G401.6 (cell line): ENCODE measurements around the gene GSTM4.

Experiments
- FAIRE-seq: peaks from 2 replicates; lab custom pipeline; 2012; peaks lifted over from hg19 to GRCh38; lab: Jason Lieb, UNC

Gene GSTM4

DNA sequence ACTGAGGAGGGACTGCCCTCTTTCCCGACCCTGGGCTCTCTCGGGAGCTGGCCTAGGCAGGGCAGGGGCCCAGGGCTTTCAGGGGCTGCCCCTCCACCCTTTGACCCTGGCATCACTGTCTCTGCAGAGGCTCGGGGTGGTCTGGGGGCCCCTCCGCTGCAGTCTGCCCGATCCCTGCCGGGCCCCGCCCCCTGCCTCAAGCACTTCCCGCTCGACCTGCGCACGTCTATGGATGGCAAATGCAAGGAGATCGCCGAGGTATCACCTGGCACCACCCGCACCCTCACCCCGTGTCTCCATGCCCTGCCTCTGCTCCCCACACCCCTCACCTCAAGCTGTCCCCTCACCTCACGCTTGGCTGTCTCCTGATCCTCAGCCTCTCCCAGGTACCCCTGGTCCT lies 30.7 kb upstream of the GSTM4 start:
- no peak for FAIRE-seq

DNA sequence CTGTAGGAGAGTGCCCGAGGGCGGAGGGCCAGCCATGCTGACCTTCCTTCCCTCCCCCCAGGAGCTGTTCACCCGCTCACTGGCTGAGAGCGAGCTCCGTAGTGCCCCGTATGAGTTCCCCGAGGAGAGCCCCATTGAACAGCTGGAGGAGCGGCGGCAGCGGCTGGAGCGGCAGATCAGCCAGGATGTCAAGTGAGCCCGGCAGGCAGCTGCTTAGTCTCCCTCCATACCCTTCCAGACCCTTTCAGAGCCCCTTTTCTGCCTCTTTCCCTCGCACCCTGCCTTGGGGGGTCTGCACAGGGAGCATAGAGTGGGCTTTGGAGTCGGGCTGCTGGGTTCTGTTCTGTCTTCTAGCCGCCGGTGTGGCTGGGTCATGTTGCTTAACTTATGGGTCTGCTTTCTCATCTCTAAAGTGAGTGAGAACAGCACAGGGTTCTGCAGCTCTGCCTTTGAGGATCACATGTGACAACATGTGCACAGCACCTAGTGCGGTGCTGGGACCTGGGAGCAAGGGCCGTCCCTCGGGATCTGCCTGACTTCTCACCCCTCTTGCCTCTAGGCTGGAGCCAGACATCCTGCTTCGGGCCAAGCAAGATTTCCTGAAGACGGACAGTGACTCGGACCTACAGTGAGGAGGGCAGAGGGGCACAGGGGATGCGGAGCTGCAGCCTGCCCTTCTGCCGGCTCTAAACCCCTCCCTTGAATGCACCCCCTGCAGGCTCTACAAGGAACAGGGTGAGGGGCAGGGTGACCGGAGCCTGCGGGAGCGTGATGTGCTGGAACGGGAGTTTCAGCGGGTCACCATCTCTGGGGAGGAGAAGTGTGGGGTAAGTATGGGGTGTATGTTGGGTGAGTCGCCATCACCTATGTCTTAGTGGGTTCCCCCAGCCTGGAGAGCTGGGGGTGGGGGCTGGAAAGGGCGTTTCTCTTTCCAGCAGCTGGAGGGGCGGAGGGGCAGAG lies 30.0 kb upstream of the GSTM4 start:
- FAIRE-seq: no peak

DNA sequence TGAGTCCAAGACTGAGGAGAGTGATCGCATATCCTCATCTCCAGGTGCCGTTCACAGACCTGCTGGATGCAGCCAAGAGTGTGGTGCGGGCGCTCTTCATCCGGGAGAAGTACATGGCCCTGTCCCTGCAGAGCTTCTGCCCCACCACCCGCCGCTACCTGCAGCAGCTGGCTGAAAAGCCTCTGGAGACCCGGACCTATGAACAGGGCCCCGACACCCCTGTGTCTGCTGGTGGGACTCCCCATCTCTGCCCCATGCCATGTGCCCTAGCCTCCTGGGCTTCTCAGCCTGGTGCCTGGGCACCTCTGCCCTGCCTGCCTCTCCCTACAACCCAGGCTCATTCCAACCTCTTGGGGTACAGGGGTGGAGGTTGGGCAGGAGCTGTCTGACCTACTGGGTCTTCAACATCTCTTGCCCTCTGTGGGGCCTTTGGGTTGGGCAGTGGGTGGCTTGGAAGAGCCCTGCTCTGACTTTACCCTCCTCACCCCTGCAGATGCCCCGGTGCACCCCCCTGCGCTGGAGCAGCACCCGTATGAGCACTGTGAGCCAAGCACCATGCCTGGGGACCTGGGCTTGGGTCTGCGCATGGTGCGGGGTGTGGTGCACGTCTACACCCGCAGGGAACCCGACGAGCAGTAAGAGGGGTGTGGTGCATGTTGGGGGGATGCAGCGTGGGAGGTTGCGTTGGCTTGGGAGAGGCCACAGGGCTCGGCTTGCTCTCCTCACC lies 29.1 kb upstream of the GSTM4 start:
- no peak for FAIRE-seq

DNA sequence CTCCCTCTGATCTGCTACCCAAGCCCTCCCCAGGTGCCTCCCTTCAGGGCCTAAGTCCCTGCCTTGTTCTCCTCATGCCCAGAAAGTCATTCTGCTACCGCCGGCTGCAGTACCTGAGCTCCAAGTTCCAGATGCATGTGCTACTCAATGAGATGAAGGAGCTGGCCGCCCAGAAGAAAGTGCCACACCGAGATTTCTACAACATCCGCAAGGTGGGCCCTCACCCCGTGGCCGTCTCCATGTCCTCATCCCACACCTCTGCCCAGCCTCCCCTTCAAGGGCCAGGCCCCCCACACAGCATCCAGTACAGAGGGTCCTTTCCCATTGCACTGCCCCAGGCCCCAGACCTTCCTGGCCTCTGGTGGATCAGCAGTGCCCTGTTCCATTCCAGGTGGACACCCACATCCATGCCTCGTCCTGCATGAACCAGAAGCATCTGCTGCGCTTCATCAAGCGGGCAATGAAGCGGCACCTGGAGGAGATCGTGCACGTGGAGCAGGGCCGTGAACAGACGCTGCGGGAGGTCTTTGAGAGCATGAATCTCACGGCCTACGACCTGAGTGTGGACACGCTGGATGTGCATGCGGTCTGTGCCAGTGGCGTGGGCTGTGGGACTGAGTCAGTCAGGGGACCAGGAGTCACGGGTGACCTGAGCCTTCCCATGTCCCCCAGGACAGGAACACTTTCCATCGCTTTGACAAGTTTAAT lies 28.1 kb upstream of the GSTM4 start:
- FAIRE-seq: no peak

DNA sequence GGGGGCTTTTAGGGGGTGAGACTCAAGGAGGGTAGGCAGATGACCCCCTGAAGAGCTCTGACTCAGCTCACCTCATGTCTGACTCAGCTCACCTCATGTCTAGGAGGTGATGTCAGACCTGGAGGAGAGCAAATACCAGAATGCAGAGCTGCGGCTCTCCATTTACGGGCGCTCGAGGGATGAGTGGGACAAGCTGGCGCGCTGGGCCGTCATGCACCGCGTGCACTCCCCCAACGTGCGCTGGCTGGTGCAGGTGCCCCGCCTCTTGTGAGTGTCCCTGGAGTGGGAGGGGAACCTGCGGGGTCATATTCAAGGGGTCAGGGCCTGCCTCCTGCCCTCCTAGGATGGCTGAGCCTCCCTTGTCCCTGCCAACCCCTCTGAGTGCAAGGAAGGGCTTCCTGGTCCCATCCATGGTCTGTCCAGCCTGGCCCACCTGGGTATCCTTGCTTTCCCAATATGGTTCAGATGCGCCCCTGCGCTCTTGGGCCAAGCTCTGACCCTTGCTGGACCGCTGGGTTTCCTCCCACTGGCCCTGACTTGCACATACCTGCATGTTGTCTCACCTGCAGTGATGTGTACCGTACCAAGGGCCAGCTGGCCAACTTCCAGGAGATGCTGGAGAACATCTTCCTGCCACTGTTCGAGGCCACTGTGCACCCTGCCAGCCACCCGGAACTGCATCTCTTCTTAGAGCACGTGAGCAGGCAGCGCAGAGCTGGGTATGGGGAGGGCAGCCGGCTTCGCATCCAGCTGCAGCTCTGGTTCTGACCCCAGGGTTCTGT lies 27.2 kb upstream of the GSTM4 start:
- no peak for FAIRE-seq

DNA sequence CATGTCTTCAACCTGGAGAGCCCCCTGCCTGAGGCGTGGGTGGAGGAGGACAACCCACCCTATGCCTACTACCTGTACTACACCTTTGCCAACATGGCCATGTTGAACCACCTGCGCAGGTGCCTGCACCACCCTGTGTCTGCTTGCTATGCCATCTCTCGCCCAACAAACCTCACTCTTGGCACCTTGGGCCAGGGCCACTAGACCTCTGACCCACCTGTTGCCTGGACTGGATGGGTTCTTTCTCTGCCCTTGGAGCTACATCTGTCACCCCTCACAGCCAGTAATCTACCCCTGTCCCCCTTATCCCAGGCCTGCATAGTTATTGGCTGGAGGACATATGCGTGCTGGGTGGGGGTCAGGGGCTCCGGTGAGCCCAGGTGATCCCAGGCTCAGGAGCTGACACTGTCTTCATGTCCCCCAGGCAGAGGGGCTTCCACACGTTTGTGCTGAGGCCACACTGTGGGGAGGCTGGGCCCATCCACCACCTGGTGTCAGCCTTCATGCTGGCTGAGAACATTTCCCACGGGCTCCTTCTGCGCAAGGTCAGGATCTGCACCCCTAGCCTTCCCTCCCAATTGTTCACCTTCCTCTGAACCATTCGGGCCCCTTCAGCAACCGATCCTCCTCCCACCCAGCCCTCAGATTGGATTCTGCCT lies 26.4 kb upstream of the GSTM4 start:
- FAIRE-seq: no peak

DNA sequence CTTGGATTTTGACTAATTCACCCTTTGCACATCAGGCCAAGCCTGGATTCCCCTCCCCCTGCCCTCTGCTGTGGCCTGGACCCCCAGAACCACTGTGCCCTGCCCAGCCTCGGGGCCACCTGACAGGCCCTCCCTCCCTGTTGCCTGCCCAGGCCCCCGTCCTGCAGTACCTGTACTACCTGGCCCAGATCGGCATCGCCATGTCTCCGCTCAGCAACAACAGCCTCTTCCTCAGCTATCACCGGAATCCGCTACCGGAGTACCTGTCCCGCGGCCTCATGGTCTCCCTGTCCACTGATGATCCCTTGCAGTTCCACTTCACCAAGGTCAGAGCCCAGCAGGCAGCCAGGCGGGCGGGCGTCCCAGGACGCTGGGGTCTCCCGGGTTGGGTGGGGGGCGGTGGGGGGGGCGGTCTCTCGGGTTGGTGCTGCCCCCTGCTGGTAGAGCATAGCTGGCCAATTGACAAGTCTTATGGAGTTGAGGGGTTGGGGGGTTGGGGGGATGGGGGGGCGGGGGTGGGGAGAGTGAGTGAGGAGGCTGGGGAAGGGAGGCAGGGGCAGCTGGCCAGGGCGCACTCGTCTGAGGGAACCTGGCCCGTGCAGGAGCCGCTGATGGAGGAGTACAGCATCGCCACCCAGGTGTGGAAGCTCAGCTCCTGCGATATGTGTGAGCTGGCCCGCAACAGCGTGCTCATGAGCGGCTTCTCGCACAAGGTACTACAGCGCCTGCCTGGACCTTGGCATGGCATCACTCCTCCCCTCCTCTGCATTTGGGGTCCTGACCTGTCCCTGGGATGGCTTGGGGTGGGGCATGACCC lies 25.6 kb upstream of the GSTM4 start:
- no peak for FAIRE-seq

DNA sequence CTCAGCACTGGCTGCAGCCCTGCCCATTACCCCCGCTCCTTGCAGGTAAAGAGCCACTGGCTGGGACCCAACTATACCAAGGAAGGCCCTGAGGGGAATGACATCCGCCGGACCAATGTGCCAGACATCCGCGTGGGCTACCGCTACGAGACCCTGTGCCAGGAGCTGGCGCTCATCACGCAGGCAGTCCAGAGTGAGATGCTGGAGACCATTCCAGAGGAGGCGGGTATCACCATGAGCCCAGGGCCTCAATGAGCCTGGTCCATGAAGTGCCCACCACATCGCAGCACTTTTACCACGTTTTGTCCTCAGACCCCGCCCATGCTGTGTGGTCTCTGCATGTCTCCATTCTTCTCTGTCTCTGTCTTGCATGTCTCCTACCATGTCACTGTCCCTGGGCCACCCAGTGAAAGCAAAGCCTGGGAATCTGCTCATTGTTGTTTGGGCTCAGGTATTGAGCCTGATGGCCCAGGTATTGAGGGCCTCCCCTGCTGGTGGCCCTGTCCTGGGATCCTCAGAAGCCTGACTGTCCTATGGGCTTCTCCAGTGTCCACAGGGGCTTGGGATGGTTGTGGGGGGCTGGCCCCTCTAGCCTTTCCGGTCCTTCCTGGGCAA lies 24.9 kb upstream of the GSTM4 start:
- FAIRE-seq: no peak

DNA sequence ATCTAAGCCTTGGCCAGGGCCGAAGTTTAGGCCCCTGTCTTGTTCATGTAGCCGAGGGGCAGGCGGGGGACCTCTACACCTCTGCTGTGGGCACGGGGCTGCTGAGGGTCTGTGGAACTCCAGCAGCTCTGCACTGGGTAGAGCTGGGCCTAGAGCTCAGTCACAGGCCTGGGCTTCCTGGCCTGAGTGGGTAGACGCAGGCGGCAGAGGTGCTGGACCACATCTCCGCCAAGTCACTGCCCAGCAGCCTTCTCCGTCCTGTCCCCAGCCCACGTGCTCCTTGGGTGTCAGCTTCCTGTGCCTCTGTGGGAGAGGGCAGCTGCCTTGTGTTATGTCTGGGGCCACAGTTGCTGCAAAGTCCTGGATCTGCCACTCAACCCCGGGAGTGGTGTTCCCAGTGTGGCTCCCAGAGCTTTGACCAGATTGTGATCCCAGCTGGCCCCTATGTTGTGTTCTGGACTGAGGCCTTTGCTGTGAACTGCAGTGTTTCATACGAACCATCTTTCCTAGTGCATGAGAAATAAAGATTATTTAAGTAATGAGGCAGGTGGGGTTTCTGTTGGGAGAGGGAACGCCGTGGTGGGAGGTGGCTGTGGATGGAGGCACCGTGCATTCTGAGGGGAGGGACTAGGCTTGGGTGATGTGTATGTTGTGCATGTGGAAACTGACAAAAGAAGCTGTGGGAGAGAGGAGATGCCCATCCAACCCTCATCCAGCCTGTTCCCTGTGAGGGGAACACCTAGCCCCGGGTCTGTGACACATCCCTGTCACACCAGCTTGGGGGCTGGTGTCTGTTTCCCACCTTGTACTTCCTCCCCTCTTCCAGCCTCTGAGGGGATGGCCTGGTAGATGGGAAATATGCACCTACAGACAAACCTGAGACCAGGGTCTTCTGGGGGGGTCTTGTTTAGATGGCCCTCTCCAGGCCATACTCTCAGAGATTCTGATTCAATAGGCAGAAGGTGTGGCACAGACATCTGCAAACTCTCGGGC lies 24.1 kb upstream of the GSTM4 start:
- no peak for FAIRE-seq

DNA sequence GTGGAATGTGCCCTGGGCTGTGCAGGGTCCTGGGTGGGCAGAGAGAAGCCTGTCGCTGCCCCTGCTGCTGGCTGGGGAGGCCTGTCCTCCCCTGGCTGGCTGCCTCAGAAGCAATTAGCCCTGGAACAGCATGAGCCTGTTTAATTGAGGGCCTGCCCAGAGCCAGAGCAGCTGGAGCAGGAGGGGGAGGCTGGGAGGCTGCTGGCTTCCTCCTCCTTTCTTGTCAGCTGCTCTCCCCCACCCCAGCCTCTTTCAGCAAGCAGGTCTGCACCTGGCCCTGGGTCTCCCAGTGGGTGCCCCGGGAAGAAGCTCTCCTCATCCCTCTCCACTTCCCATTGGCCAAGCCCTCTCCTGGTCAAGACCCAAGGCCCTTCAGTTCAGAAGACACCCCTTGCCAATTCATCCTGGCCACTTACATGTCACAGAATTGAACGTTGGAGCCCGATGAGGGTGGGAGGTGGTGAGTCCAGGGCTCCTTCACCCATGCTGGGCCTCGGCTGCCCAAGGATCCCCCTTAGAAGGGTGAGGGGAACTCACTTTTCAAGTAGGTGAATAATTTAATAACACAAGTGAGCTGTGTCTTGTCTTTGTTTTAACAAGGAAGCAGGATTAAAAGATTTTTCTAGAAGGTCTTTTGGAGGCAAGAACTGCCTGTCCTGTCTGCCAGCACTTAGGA lies 23.1 kb upstream of the GSTM4 start:
- no peak for FAIRE-seq

DNA sequence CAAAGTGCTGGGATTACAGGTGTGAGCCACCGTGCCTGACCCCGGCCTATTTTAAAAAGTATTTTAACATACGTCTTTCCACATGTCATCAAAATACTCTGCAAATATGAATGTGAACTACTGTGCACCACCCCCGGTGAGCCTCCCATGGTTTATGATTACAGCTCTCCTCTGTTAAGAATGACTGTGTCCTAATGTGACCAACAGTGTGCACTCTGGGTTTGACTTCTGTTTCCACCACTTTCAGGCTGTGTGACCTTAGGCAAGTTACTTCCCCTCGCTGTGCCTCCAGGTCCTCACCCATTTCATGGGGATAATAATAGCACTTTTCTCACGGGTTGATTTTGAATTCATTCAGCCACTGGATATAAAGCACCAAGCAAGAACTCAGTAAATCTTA lies 21.6 kb upstream of the GSTM4 start:
- FAIRE-seq: no peak

DNA sequence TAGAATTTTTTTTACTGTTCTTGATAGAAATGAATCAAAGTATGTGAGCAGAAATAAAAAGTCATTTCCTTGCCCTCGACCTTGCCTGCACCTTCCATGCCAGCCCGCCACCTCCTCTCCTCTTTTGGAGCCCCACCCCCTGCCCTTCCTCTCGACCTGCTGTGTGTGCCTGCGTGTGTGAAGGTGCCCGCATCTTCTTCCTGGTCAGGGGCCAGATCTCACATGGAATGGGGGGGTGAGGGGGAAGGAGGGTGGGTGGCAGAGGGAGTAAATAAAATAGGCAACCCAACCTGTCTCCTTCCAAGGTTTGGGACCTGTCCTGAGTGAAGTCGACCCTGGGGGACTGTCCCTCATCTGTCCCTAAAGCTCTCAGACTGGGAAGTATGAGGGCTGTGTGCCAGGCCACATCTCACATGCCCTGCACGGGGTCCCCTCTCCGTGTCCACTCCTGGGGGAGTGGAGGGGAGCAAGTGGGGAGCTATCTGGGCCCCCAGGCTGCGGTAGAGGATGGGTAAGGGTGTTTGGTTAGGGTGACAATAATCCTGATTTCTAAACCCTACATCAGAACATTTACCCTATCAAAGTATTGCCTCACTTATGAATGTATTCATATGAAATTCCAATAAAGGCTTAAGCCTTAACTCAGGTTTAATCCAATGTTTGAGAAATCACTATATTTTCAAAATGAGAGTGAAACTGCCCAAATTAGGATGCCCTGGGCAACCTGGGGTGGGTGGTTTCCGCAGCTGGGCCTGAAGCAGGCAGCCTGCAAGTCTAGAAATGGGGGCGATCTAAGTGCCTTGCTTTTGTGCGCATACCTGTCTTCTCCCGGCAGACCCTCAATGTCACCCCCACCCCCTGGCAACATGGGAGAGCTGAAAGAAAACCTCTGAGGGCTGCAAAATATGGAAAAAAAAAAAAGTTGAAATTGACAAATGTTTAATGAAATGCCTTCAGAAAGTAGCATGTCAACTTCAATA lies 20.8 kb upstream of the GSTM4 start:
- no peak for FAIRE-seq

DNA sequence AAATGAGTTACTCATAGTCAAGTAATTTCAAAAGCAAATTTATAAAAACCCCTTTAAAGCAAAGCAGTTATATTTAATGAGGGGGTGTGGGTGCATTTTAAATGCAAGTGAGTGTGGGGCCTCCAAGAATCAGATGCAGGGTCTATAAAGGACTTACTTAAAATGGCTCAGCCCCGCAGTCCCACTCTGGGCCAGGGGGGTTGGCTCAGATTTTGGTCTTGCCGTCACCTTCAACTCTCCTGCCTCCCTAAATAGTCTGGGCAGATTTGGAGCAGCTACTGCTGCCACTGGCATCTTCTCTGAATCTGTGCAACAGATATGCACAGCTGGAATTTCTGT lies 20.1 kb upstream of the GSTM4 start:
- no peak for FAIRE-seq

DNA sequence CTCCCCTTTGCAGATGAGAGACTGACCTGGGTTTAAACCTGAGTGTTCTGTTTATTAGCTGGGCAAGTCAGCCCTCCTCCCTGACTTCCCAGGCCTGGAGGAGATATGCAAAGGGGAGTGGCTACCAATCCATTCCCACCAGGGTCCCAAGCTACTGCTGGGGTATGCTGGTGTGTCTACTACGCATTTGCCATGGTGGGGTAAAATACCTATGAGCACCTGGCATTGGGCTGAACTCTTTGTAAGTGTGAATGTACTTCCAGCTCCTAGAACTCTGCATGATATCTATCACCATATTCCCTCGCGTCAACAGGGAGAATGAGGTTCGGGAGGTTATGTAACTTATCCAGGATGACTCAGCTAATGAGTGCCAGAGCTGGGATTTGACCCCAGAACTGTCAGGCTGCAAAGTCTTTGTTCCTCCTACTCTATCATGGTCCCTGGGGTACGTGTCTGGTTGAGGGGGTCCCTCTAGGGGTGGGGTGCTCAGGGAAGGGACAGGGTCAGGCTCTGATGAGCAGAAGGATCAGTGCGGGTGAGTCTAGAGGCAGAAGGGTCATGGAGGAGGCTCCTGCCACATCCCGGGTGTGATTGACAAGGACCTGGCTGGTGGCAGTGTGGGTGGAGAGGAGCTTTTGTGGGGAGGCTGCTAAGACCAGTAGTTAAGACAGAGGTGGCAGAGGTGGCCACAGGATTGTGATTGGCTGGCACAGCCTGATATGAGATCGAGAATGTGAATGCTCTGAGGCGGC lies 19.5 kb upstream of the GSTM4 start:
- no peak for FAIRE-seq

DNA sequence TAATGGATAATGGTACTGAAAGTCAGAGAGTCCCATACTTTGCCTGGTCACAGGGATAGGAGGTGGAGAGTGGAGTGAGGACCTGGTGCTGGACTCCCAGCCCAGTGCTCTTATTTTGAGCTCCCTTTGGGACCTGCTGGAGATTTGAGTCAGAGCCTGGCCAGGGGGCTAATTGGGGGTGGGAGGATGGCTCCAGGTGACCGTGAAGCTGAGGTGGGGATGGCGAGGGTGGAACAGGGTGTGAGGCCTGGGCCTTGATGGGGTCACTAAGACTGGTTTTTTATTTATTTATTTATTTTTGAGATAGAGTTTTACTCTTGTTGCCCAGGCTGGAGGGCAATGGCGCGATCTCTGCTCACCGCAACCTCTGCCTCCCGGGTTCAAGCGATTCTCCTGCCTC lies 18.5 kb upstream of the GSTM4 start:
- no peak for FAIRE-seq

DNA sequence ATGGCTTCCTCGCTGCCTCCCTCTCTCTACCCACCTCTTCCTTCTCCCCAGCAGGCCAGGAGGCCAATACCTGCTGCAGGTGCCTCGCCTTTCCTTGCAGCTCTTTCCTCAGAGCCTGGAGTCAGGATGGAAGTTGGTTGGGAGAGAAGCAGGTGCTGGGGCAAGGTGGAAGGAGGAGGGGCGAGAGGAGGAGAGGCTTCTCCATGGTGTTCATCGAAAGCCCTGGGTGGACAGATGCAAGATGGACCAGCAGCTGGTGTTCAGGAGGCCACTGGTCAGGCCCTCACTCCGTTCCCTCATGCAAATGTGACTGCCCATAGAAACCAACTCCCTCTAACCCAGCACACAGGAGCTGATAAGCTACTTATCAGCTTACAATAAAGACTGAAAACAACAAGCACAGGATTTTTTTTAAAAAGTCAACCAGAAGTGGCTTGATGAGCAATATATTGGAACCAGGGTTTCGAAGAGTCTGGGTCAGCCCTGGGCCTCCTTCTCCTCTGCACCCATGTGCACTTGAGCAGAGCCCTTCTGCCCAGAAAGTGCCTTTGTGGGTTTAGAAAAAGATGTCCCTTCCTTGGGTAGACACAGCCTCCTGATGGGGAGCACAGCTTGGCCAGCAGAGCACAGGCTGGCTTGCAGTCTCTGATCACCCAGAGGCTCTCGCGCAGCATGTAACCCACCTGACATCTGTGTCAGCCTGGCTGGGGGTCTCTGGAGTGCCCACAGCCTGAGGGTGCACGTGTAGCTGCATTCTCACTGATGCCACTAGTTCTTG lies 16.6 kb upstream of the GSTM4 start:
- FAIRE-seq: no peak
